Caco-2 (cell line): ENCODE results near the gene CD46. TPM values are rescaled to one million over a fixed set of nuclear protein-coding genes. Genes with fewer than 3 reads are reported as not detected.
"Not testable (repeated sequence)": the region's sequence is repeated elsewhere in the genome, so short reads cannot be mapped to it uniquely, and the experiment has no call there.

ENCODE experiments used
- Bru-seq: library from RNA; stranded (reverse); fragments of 400-500 nt; gene quantifications from one replicate; lab custom pipeline; 2021; lab: Mats Ljungman, UMichigan
- BruChase-seq, 2 experiments: library from RNA; stranded (reverse); fragments of 400-500 nt; gene quantifications; one replicate each; lab custom pipeline; 2021; lab: Mats Ljungman, UMichigan
- BruUV-seq: library from RNA; stranded (reverse); fragments of 400-500 nt; replicated peaks from 2 replicates; lab custom pipeline; 2021; lab: Mats Ljungman, UMichigan
- CTCF ChIA-PET: fragments of 300-600 bp; sonication (Branson Sonifier 250); formaldehyde crosslinking; loops from one replicate; lab custom pipeline; 2022; ENCODE audit warnings: antibody characterized with exemption; lab: Charles Lee
- POLR2A ChIA-PET: fragments of 300-600 bp; sonication (Branson Sonifier 250); formaldehyde crosslinking; loops from one replicate; lab custom pipeline; 2022; ENCODE audit warnings: antibody characterized with exemption; lab: Charles Lee
- DNase-seq, 2 experiments: peaks; one replicate each; pipeline versions ENCODE4 v3.0.0 to v3.0.0-alpha.2; 2020 to 2022
- H3K27me3 ChIP-seq: replicated peaks from 2 replicates; pipeline ENCODE4 v1.6.0; 2011; ENCODE audit warnings: low read length; ENCODE audit not compliant: control insufficient read depth, insufficient read depth
- H3K36me3 ChIP-seq: 2 replicates; pipeline ENCODE4 v1.5.1; 2011; ENCODE audit warnings: low read length; ENCODE audit not compliant: control insufficient read depth, insufficient read depth
- H3K4me1 ChIP-seq: fragments of 250-450 bp; sonication (Bioruptor Pico); 2 replicates; pipeline ENCODE4 v1.5.1; 2020; ENCODE audit warnings: mild to moderate bottlenecking
- H3K4me3 ChIP-seq: 2 replicates; pipeline ENCODE4 v1.5.1; 2011; ENCODE audit warnings: low read depth, mild to moderate bottlenecking, control low read depth, low read length
- H3K9me3 ChIP-seq: fragments of 250-450 bp; sonication (Bioruptor Pico); 2 replicates; pipeline ENCODE4 v1.5.1; 2020; ENCODE audit warnings: mild to moderate bottlenecking, moderate library complexity
- H3K27ac Mint-ChIP-seq: one replicate; pipeline ENCODE4 v1.8.0; 2022; ENCODE audit warnings: mixed read lengths; ENCODE audit not compliant: unreplicated experiment
- H3K27me3 Mint-ChIP-seq: one replicate; pipeline ENCODE4 v1.8.0; 2022; ENCODE audit warnings: mixed read lengths; ENCODE audit not compliant: insufficient read depth, unreplicated experiment
- H3K36me3 Mint-ChIP-seq: one replicate; pipeline ENCODE4 v1.8.0; 2022; ENCODE audit warnings: mild to moderate bottlenecking, mixed read lengths; ENCODE audit not compliant: insufficient read depth, unreplicated experiment
- H3K4me1 Mint-ChIP-seq: one replicate; pipeline ENCODE4 v1.8.0; 2022; ENCODE audit warnings: low read depth, mixed read lengths; ENCODE audit not compliant: unreplicated experiment
- H3K4me3 Mint-ChIP-seq: one replicate; pipeline ENCODE4 v1.8.0; 2022; ENCODE audit warnings: mild to moderate bottlenecking, moderate library complexity, mixed read lengths; ENCODE audit not compliant: unreplicated experiment
- H3K9me3 Mint-ChIP-seq: one replicate; pipeline ENCODE4 v1.8.0; 2022; ENCODE audit warnings: mixed read lengths; ENCODE audit not compliant: unreplicated experiment
- CTCF ChIP-seq, 2 experiments: fragments of 200-600 bp in 1 of 2; IDR thresholded peaks; 1 replicate in 1 of 2; 2 replicates in 1 of 2; pipeline versions ENCODE4 v1.5.1 to v1.8.0; 2011 to 2022; ENCODE audit warnings: antibody characterized with exemption in 1 of 2, control low read depth in 1 of 2, inconsistent platforms in 1 of 2, low read depth in 1 of 2, low read length in 1 of 2, mild to moderate bottlenecking in 1 of 2, moderate library complexity in 1 of 2; ENCODE audit not compliant: insufficient read depth in 1 of 2, severe bottlenecking in 1 of 2, unreplicated experiment in 1 of 2
- intact Hi-C: fragments of 100-400 bp; cut with micrococcal nuclease; formaldehyde crosslinking; loops from one replicate; pipeline ENCODE4 v1.10.0; 2022; ENCODE audit not compliant: unreplicated experiment
- long read RNA-seq: library from polyadenylated mRNA; stranded (forward); transcript quantifications from one replicate; pipeline ENCODE4 v2.0.0, GENCODE V29; 2022
- total RNA-seq: library from RNA; stranded (reverse); gene quantifications from 2 replicates; pipeline ENCODE4 v1.2.3, GENCODE V29; 2022

Gene CD46
- total RNA-seq (152 and 166 TPM in 2 replicates), Bru-seq, nascent RNA (percentile 96 among the genes with signal in this experiment), BruChase-seq, experiment 1, labeled RNA remaining after a 2-hour chase (percentile 97 among the genes with signal in this experiment), BruChase-seq, experiment 2, labeled RNA remaining after a 6-hour chase (percentile 97 among the genes with signal in this experiment)
- long read RNA-seq, transcript CD46-204 (11 exons, 3,188 nt): major isoform, 80 of 300 reads
- long read RNA-seq, transcript CD46-203 (12 exons, 3,233 nt): minor isoform, 78 of 300 reads
- long read RNA-seq, transcript CD46-207 (12 exons, 3,281 nt): minor isoform, 42 of 300 reads
- long read RNA-seq, transcript CD46-208 (13 exons, 3,326 nt): minor isoform, 41 of 300 reads
- long read RNA-seq, partial matches to known transcripts: 17 of 300 reads
- long read RNA-seq, other reads (novel, unspliced or antisense): 34 of 300 reads

GRCh38 chr1:207751790-207752455, at the start of gene CD46:
Gene CD46, plus strand, starts transcription at chr1:207752054. Its CDS starts 159 bp downstream, at chr1:207752213.
- peak within 1 kb of the TSS; percentile 90 for H3K4me3 ChIP-seq
- peaks cover 70% of the 10 kb centered on the region for H3K4me1 ChIP-seq
- peak within 1 kb of the TSS; percentile 95 for H3K27ac Mint-ChIP-seq
- peaks cover 48% of the 10 kb centered on the region for H3K4me1 Mint-ChIP-seq
- no TSS peak for BruUV-seq
- peak; percentile 98 to 99 for DNase-seq
- no peak for TF ChIP-seq CTCF (IDR thresholded peaks at IDR 0.05; ENCODE audit: insufficient read depth in 1 of 2, low read depth in 1 of 2, low read length in 1 of 2, severe bottlenecking in 1 of 2, unreplicated experiment in 1 of 2)
- POLR2A ChIA-PET: no interaction called here
- no peaks in the 10 kb centered on the region for H3K36me3 ChIP-seq
- intact Hi-C loops: loop anchor here (1.0 kb wide), 1 partner anchor 45 kb away; no protein-coding TSS in a partner anchor
- H3K27me3 Mint-ChIP-seq: no peaks in the 10 kb centered on the region
- no peaks in the 10 kb centered on the region for H3K9me3 ChIP-seq
- H3K9me3 Mint-ChIP-seq: no peaks in the 10 kb centered on the region
- CTCF ChIA-PET: interaction anchor here (0.9 to 3.7 kb wide), 3 partner anchors 45 to 72 kb away, joined by 3 to 19 read pairs (median 4); no protein-coding TSS in a partner anchor
- H3K36me3 Mint-ChIP-seq: peaks cover 25% of the 10 kb centered on the region
- peak within 1 kb of the TSS; percentile 93 for H3K4me3 Mint-ChIP-seq
- no peaks in the 10 kb centered on the region for H3K27me3 ChIP-seq

GRCh38 chr1:207702317-207702716, 49.5 kb upstream of the CD46 start:
- ChIA-PET POLR2A (no interaction called here), CTCF (no interaction called here)
- H3K27ac Mint-ChIP-seq: no peak overlapping the region
- intact Hi-C loops: no loop called here
- H3K36me3 ChIP-seq: no peaks in the 10 kb centered on the region
- no peaks in the 10 kb centered on the region for H3K4me1 Mint-ChIP-seq
- H3K36me3 Mint-ChIP-seq: no peaks in the 10 kb centered on the region
- no peak overlapping the region for H3K4me3 Mint-ChIP-seq
- H3K4me1 ChIP-seq: no peaks in the 10 kb centered on the region
- H3K9me3 ChIP-seq: no peaks in the 10 kb centered on the region
- no peak for TF ChIP-seq CTCF (IDR thresholded peaks at IDR 0.05; ENCODE audit: insufficient read depth in 1 of 2, low read depth in 1 of 2, low read length in 1 of 2, severe bottlenecking in 1 of 2, unreplicated experiment in 1 of 2)
- H3K27me3 ChIP-seq: no peaks in the 10 kb centered on the region
- no peak overlapping the region for H3K4me3 ChIP-seq
- BruUV-seq: no TSS peak
- H3K9me3 Mint-ChIP-seq: no peaks in the 10 kb centered on the region
- DNase-seq: no peak
- H3K27me3 Mint-ChIP-seq: no peaks in the 10 kb centered on the region

GRCh38 chr1:207703712-207704111, 48.1 kb upstream of the CD46 start:
- Histone ChIP-seq H3K4me1 (no peaks in the 10 kb centered on the region), H3K9me3 (no peaks in the 10 kb centered on the region), H3K27me3 (no peaks in the 10 kb centered on the region), H3K36me3 (no peaks in the 10 kb centered on the region), H3K4me3 (no peak overlapping the region)
- no peak for DNase-seq
- no peaks in the 10 kb centered on the region for H3K9me3 Mint-ChIP-seq
- ChIA-PET CTCF (no interaction called here), POLR2A (no interaction called here)
- no peak overlapping the region for H3K27ac Mint-ChIP-seq
- no peak for TF ChIP-seq CTCF (IDR thresholded peaks at IDR 0.05; ENCODE audit: insufficient read depth in 1 of 2, low read depth in 1 of 2, low read length in 1 of 2, severe bottlenecking in 1 of 2, unreplicated experiment in 1 of 2)
- no peaks in the 10 kb centered on the region for H3K36me3 Mint-ChIP-seq
- intact Hi-C loops: no loop called here
- no peaks in the 10 kb centered on the region for H3K27me3 Mint-ChIP-seq
- H3K4me1 Mint-ChIP-seq: no peaks in the 10 kb centered on the region
- BruUV-seq: no TSS peak
- no peak overlapping the region for H3K4me3 Mint-ChIP-seq

GRCh38 chr1:207708004-207708403, 43.9 kb upstream of the CD46 start:
- H3K36me3 Mint-ChIP-seq, DNase-seq, H3K4me3 ChIP-seq, H3K4me1 ChIP-seq, POLR2A ChIA-PET, H3K27me3 Mint-ChIP-seq, H3K36me3 ChIP-seq, H3K9me3 ChIP-seq, H3K9me3 Mint-ChIP-seq, H3K27me3 ChIP-seq, H3K27ac Mint-ChIP-seq, BruUV-seq, intact Hi-C loops, H3K4me1 Mint-ChIP-seq, H3K4me3 Mint-ChIP-seq: not testable (repeated sequence)
- CTCF ChIA-PET: interaction anchor here (1.2 kb wide), 1 partner anchor 89 kb away, joined by 3 read pairs; no protein-coding TSS in a partner anchor
